Omental fat pad (tissue), 4 donors: ENCODE data around the gene MAGI1. TPM values are rescaled to one million over a fixed set of nuclear protein-coding genes. Genes with fewer than 3 reads are reported as not detected.

Experiments
- ATAC-seq: fragments of 150-250 bp; one replicate; pipeline ENCODE4 v1.9.1; 2016; ENCODE audit warnings: mild to moderate bottlenecking, moderate library complexity; ENCODE audit not compliant: low FRiP score
- DNase-seq: peaks from one replicate; pipeline ENCODE4 v3.0.0-alpha.2; 2019; ENCODE audit warnings: low spot score
- total RNA-seq, 4 donors: library from RNA; depleted of rRNA; stranded (reverse); fragments of >200 nt; gene quantifications; one replicate each; pipeline ENCODE4 v1.1.0, GENCODE V29; 2016
- TF ChIP-seq, protein P1 (sequence below), 3 donors: fragments of 450-650 bp; IDR thresholded peaks; one replicate each; pipeline ENCODE4 v1.5.1; 2016 to 2017; ENCODE audit warnings: antibody characterized with exemption in 3 of 3, mild to moderate bottlenecking in 3 of 3, moderate library complexity in 2 of 3

The MAGI1 gene
- total RNA-seq, 4 donors from 2014 or later, result 22.9 to 38.8 (median 34.3) TPM

DNA sequence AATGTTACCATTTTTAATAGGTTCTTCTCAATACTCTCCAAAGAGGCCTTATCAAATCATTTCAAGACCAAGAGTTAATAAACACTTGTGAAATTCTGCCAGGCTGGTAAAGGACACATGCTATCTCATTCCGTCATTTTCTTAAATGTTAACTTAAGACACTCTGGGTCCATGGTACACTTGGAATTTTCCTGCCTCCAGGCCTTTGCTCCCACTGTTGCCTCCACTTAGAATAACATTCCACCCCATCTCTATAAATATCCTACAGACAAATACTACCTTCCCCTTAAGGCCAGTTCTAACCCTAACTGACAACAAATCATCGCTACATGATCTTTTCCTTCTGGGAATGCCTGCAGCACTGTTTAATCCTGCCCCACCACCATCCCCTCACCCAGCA lies 24.1 kb downstream of the MAGI1 start:
- TF ChIP-seq, protein P1, sequence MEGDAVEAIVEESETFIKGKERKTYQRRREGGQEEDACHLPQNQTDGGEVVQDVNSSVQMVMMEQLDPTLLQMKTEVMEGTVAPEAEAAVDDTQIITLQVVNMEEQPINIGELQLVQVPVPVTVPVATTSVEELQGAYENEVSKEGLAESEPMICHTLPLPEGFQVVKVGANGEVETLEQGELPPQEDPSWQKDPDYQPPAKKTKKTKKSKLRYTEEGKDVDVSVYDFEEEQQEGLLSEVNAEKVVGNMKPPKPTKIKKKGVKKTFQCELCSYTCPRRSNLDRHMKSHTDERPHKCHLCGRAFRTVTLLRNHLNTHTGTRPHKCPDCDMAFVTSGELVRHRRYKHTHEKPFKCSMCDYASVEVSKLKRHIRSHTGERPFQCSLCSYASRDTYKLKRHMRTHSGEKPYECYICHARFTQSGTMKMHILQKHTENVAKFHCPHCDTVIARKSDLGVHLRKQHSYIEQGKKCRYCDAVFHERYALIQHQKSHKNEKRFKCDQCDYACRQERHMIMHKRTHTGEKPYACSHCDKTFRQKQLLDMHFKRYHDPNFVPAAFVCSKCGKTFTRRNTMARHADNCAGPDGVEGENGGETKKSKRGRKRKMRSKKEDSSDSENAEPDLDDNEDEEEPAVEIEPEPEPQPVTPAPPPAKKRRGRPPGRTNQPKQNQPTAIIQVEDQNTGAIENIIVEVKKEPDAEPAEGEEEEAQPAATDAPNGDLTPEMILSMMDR (IDR thresholded peaks at IDR 0.05), result no peak
- DNase-seq (no peak), ATAC-seq (no peak)

DNA sequence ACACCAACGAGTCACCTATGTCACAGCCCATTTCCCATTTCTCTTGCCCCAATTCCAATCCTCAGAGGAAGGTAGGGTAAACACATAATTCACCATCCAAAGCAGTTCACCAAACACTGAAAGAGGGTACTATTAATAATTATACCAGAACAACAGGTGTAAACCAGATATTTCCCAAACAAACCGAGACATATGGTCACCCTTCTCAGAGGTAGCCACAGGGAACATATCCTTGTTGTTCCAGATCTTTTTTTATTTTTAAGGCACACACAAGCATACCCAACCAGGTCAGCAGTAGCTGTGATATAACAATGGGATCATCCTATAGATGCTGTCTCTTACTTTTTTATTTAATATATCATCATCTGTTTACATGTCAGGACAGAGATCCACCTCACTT lies 24.7 kb downstream of the MAGI1 start:
- no peak for ATAC-seq
- TF ChIP-seq, protein P1 (IDR thresholded peaks at IDR 0.05), result no peak

DNA sequence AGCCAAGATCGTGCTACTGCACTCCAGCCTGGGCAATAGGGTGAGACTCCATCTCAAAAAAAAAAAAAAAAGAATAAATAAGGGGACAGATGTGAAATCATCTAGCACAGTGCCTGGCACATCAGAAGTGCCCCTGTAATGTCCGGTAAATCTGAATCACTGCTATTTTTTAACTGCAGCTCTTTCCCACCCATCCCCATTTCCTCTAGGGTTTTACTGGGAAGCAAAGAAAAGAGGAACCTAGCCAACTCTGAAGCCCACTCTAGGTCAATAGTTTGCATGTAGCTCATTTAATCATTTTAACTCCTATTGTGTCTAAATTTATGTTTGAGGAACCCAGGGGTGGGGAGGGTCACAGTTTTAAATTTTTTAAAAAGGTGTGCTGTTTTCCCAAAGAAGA lies 26.0 kb downstream of the MAGI1 start:
- no peak for ATAC-seq
- DNase-seq, result no peak
- TF ChIP-seq, protein P1 (IDR thresholded peaks at IDR 0.05), result no peak

More for the DNA sequence above, 24.7 kb downstream of the MAGI1 start:
- no peak for DNase-seq

DNA sequence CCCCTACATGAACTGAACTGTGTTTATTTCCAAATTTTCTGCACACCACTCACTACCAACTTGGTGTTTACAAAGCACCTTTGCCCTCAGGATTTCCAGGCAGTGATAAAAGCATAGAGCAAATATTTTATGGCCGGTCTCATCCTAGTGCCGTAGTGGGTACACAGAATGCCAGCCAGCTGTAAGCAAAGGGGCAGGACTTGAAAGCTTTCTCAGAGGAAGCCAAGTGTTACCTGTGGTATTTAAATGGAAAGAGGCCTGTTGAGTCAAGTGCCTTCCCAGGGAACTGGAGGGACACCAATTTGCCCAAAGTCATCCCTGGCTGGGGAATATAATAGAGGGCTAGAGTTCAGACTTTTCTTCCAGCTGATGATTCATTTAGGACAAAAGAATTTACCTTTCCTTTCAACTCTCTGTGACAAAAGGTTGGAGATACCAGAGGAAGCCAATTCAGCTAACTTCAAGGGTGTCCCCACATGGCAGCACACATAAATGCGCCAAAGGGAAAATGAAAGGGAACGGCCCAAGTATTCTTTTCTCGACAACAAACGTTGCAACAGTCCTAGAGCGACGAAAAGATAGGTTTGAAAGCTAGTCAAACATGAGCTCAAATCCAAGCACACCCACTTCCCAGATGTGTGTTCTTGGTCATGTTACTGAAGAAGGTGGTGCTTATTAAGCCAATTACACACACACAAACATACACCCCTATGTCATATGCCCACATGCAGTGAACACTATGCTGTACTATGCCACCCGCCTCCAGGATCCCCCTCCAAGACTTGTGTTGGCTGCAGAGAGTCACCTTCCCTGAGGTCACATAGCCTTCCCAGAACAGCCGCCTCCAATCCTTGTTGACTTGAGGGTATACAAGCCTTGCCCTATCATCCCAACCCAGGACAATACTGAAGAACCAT lies 27.7 kb downstream of the MAGI1 start:
- no peak for ATAC-seq
- no peak for DNase-seq
- TF ChIP-seq, protein P1 (IDR thresholded peaks at IDR 0.05), result no peak

DNA sequence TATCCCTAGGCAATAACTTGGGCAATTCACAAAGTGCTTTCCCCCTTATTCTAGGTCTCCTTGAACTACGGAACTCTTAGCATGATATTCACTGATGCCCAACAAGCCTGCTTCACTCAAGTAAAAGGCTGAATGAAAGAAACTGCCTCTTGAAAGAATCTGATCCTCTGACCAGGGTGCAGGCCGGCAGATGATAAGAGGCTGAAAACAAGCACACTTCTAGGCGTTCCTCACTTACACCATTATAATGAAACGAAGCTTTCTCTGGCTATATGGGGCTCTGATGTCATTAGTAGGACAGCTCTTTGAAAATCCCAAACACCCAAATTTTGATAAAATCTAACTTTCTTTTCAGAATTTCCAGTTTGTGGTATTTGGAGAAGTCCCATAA lies 28.4 kb downstream of the MAGI1 start:
- no peak for DNase-seq
- no peak for ATAC-seq
- TF ChIP-seq, protein P1 (IDR thresholded peaks at IDR 0.05), result no peak

DNA sequence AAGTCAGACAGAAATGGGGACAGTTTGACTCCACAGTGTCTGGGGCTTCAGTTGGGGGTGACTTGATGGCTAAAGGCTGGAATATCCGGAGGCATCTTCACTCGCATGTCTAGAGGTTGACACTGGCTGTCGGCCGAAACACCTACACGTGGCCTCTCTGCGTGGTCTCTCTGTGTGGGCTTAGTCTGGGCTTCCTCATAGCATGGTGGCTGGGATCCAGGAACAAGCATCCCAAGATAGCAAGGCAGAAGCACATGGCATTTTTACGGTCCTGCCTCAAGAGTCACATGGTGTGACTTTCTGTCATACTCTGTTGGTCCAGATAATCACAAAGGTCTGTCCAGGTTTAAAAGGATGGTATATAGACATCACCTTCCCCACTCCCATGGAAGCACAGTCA lies 34.5 kb downstream of the MAGI1 start:
- TF ChIP-seq, protein P1 (IDR thresholded peaks at IDR 0.05), result no peak
- ATAC-seq (no peak), DNase-seq (no peak)

DNA sequence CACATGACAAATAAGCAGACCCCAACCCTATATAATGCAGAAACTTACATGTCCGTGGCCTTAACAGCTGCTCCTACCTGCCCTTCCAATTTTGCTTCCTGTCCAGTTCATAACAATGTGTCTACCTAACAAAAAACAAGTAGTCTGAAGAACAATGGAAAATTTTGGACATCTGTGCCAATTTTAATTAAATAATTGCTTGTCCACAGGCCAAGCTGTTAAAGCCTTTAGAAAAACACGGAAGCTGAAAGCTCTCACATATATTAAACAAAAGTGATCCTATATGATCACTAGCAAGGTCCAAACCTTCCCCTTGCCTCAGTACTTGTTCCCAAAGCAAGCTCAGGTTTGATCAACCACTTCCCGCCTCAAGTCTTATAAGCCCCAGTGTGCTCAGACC lies 37.1 kb downstream of the MAGI1 start:
- DNase-seq, result no peak
- ATAC-seq, result no peak
- TF ChIP-seq, protein P1 (IDR thresholded peaks at IDR 0.05), result no peak
